ENCODE measurements around the gene AGAP6.
"Not testable (repeated sequence)": the region's sequence is repeated elsewhere in the genome, so short reads cannot be mapped to it uniquely, and the experiment has no call there.

AGAP6 gene

GRCh38 chr10:49977756-49978155 is 10.4 kb upstream of the AGAP6 start:
- not testable (repeated sequence) for H3K9ac ChIP-seq; H3K27ac ChIP-seq; H3K4me1 ChIP-seq; H3K36me3 ChIP-seq (ENCODE audit: control insufficient read depth, insufficient read depth, low read length); H3K4me2 ChIP-seq (ENCODE audit: low read length); H3K4me3 ChIP-seq (ENCODE audit: low read depth, low read length); H3K9me3 ChIP-seq (ENCODE audit: control insufficient read depth, low read length); H2AFZ ChIP-seq; H3K27me3 ChIP-seq (ENCODE audit: control insufficient read depth, insufficient read depth, low read length); H3K79me2 ChIP-seq

DNA sequence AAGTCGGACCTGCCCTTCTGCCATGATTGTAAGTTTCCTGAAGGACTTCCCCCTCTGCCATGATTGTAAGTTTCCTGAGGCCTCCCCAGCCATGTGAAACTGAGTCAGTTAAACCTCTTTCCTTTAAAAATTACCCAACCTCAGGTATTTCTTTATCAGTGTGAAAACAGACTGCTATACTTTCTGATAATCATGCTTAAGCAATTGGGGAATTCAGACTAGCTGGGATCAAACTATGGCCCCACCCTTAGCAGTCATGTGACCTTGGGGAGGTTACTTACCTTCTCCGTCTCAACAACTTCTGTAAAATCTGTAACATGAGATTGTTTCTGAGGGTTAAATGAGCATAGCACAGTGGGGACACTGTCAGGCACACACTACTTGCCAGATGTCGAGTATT is 999 bp upstream of the AGAP6 start:
- not testable (repeated sequence) for H3K27me3 ChIP-seq (ENCODE audit: control insufficient read depth, insufficient read depth, low read length); H2AFZ ChIP-seq; H3K4me1 ChIP-seq; H3K4me2 ChIP-seq (ENCODE audit: low read length); H3K9ac ChIP-seq; H3K27ac ChIP-seq; H3K36me3 ChIP-seq (ENCODE audit: control insufficient read depth, insufficient read depth, low read length); H3K4me3 ChIP-seq (ENCODE audit: low read depth, low read length); H3K9me3 ChIP-seq (ENCODE audit: control insufficient read depth, low read length); H3K79me2 ChIP-seq

- not testable (repeated sequence) for H3K79me2 ChIP-seq; H3K4me2 ChIP-seq (ENCODE audit: low read length); H3K9ac ChIP-seq; H3K27ac ChIP-seq; H3K36me3 ChIP-seq (ENCODE audit: control insufficient read depth, insufficient read depth, low read length); H3K27me3 ChIP-seq (ENCODE audit: control insufficient read depth, insufficient read depth, low read length); H2AFZ ChIP-seq; H3K9me3 ChIP-seq (ENCODE audit: control insufficient read depth, low read length); H3K4me1 ChIP-seq; H3K4me3 ChIP-seq (ENCODE audit: low read depth, low read length)
These were observed 7.1 kb downstream of the AGAP6 start for GRCh38 chr10:49995321-49995720.

DNA sequence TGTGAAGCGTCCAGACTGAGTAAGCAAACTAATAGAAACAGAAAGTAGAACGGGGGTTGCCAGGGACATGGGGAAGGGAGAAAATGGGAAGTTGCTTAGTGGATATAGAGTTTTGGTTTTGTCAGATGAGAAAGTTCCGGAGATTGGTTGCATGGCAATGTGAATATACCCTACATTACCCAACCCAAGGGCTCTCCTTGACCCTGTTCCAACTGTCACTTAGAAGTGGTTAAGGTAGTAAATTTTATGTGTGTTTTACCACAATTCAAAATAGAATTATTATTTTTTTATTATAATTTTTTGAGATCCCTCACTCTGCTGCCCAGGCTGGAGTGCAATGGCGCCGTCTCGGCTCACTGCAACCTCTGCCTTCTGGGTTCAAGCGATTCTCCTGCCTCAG is 25.8 kb downstream of the AGAP6 start:
- H3K4me1 ChIP-seq; H3K4me3 ChIP-seq (ENCODE audit: low read depth, low read length); H3K9me3 ChIP-seq (ENCODE audit: control insufficient read depth, low read length); H2AFZ ChIP-seq; H3K79me2 ChIP-seq; H3K9ac ChIP-seq; H3K27me3 ChIP-seq (ENCODE audit: control insufficient read depth, insufficient read depth, low read length); H3K36me3 ChIP-seq (ENCODE audit: control insufficient read depth, insufficient read depth, low read length); H3K27ac ChIP-seq; H3K4me2 ChIP-seq (ENCODE audit: low read length): not testable (repeated sequence)

GRCh38 chr10:50015596-50016220 is 27.5 kb downstream of the AGAP6 start:
- not testable (repeated sequence) for H3K27me3 ChIP-seq (ENCODE audit: control insufficient read depth, insufficient read depth, low read length); H2AFZ ChIP-seq; H3K9me3 ChIP-seq (ENCODE audit: control insufficient read depth, low read length); H3K4me3 ChIP-seq (ENCODE audit: low read depth, low read length); H3K36me3 ChIP-seq (ENCODE audit: control insufficient read depth, insufficient read depth, low read length); H3K27ac ChIP-seq; H3K4me2 ChIP-seq (ENCODE audit: low read length); H3K79me2 ChIP-seq; H3K4me1 ChIP-seq; H3K9ac ChIP-seq

GRCh38 chr10:50016926-50017325 is 28.7 kb downstream of the AGAP6 start:
- not testable (repeated sequence) for H3K36me3 ChIP-seq (ENCODE audit: control insufficient read depth, insufficient read depth, low read length); H3K27ac ChIP-seq; H3K4me2 ChIP-seq (ENCODE audit: low read length); H3K4me3 ChIP-seq (ENCODE audit: low read depth, low read length); H2AFZ ChIP-seq; H3K27me3 ChIP-seq (ENCODE audit: control insufficient read depth, insufficient read depth, low read length); H3K9ac ChIP-seq; H3K4me1 ChIP-seq; H3K79me2 ChIP-seq; H3K9me3 ChIP-seq (ENCODE audit: control insufficient read depth, low read length)

DNA sequence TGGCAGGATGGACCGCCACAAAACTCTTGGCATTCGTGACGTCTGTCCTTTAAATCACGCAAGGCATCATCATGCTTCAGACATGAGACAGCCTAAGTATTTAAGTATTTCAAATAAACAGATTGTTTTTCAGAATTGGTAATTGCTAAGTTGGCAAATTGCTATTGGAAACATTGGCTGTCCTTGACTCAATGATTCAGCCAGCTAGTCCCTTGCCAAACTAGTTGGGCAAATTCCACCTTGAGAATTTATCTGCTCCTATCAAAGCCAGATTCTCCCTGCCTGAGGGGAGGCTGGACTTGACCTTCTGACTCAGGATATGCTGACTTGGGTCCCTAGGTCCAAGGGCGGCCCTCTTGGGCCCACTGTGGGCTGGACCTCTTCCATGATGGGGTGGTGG is 29.4 kb downstream of the AGAP6 start:
- H3K9ac ChIP-seq; H3K79me2 ChIP-seq; H3K4me2 ChIP-seq (ENCODE audit: low read length); H3K27me3 ChIP-seq (ENCODE audit: control insufficient read depth, insufficient read depth, low read length); H3K9me3 ChIP-seq (ENCODE audit: control insufficient read depth, low read length); H2AFZ ChIP-seq; H3K27ac ChIP-seq; H3K4me1 ChIP-seq; H3K36me3 ChIP-seq (ENCODE audit: control insufficient read depth, insufficient read depth, low read length); H3K4me3 ChIP-seq (ENCODE audit: low read depth, low read length): not testable (repeated sequence)

GRCh38 chr10:50019279-50019678 is 31.1 kb downstream of the AGAP6 start:
- H3K4me1 ChIP-seq; H3K36me3 ChIP-seq (ENCODE audit: control insufficient read depth, insufficient read depth, low read length); H3K27ac ChIP-seq; H3K4me3 ChIP-seq (ENCODE audit: low read depth, low read length); H3K9me3 ChIP-seq (ENCODE audit: control insufficient read depth, low read length); H3K79me2 ChIP-seq; H3K9ac ChIP-seq; H2AFZ ChIP-seq; H3K4me2 ChIP-seq (ENCODE audit: low read length); H3K27me3 ChIP-seq (ENCODE audit: control insufficient read depth, insufficient read depth, low read length): not testable (repeated sequence)

GRCh38 chr10:50020451-50021024 is 32.3 kb downstream of the AGAP6 start:
- H2AFZ ChIP-seq; H3K4me3 ChIP-seq (ENCODE audit: low read depth, low read length); H3K4me1 ChIP-seq; H3K27ac ChIP-seq; H3K4me2 ChIP-seq (ENCODE audit: low read length); H3K9ac ChIP-seq; H3K79me2 ChIP-seq; H3K27me3 ChIP-seq (ENCODE audit: control insufficient read depth, insufficient read depth, low read length); H3K36me3 ChIP-seq (ENCODE audit: control insufficient read depth, insufficient read depth, low read length); H3K9me3 ChIP-seq (ENCODE audit: control insufficient read depth, low read length): not testable (repeated sequence)
